ENCODE data around the gene MFAP1.
A peak's percentile ranks its signal among the peaks of the same experiment; 100 is the strongest.

Gene MFAP1

DNA sequence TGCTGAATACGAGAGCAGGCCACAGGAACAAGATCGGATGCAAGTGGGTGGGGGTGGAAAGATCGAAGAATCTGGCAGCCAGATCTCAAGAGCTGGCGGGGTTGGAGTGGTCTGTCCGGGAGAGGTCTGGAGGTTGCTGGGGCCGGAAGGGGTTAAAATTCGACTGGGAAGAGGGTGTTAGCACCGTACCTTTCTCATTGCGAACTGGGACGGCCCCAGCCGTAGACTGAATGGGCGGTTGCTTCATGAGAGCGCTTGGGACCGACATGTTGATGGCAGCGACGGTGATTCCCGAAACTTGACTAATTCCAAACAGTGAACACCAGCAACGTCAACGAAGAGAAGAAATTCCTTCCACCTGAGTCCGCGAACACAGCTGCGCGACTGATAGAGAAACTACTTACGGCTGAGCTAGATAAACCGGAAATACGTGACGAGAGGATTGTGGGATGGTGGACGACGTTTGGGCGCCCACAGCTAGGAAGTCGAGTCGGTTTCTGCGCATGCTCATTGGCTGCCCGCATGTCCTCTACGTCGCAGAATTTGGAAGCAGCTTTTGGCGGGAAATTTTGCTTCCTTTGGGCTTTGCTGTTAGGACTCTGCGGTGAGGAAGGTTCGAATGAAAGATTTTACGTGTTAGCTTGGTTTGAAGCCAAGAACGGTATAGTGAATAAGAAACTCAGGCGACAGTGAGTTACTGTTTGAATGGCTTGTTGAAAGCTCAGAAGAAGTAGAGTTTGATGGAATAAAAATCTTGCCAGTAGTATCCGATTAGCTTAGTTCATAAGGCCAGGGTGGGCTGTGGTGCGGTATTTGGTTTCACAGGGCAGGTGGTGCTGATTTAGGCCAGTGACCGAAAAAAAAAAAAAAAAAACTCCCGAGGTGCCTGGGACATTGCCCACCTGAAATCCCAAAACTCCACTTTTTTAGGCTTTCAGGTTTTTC lies at the start of gene MFAP1:
Gene MFAP1 (minus strand): TSS at position 389 of the 945 bp plus-strand sequence. CDS start 121 bp downstream, at position 268.
- peak; percentile 31; the same call in 1 of the 2 replicates for TF ChIP-seq EP300 (IDR thresholded peaks at IDR 0.05; ENCODE audit: borderline replicate concordance)
- peak; percentile 50; the same call in 1 of the 2 replicates for TF ChIP-seq YY1 (IDR thresholded peaks at IDR 0.05; ENCODE audit: low read depth)
- TF ChIP-seq CEBPB (IDR thresholded peaks at IDR 0.05): no peak
- no peak; the same call in 1 of the 2 replicates for TF ChIP-seq TEAD4 (IDR thresholded peaks at IDR 0.05)
- peak; percentile 51; the same call in 1 of the 2 replicates for TF ChIP-seq CREB1 (IDR thresholded peaks at IDR 0.05; ENCODE audit: low read depth)
- peak; percentile 73 for TF ChIP-seq TAF1 (IDR thresholded peaks at IDR 0.05; ENCODE audit: low read depth)
- TF ChIP-seq, protein P1, sequence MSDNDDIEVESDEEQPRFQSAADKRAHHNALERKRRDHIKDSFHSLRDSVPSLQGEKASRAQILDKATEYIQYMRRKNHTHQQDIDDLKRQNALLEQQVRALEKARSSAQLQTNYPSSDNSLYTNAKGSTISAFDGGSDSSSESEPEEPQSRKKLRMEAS (IDR thresholded peaks at IDR 0.05): peak; percentile 100
- peak; percentile 42; the same call in 1 of the 2 replicates for TF ChIP-seq TCF12 (IDR thresholded peaks at IDR 0.05; ENCODE audit: low read depth)

DNA sequence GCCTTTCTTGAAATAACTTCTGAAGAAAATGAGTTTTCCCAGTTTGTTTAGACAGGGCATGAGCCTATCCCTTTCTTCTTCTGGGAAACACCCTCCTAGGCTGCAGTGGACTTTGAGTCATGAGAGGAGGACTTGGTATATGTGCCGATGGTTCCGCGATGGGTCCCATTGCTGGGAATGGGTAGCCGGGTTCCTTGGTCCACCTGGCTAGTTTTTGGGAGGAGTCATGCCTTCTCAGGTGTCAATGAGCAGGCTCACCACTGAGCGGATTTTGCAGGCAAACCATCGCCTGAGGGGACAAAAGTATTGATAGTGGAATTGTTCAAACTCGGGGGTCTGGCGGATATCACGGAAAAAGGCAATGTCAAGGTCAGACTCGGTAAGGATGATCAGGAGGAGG lies 49.2 kb upstream of the MFAP1 start:
- TF ChIP-seq EP300 (IDR thresholded peaks at IDR 0.05; ENCODE audit: borderline replicate concordance) (no peak), TEAD4 (IDR thresholded peaks at IDR 0.05) (no peak)
- TF ChIP-seq, protein P2, sequence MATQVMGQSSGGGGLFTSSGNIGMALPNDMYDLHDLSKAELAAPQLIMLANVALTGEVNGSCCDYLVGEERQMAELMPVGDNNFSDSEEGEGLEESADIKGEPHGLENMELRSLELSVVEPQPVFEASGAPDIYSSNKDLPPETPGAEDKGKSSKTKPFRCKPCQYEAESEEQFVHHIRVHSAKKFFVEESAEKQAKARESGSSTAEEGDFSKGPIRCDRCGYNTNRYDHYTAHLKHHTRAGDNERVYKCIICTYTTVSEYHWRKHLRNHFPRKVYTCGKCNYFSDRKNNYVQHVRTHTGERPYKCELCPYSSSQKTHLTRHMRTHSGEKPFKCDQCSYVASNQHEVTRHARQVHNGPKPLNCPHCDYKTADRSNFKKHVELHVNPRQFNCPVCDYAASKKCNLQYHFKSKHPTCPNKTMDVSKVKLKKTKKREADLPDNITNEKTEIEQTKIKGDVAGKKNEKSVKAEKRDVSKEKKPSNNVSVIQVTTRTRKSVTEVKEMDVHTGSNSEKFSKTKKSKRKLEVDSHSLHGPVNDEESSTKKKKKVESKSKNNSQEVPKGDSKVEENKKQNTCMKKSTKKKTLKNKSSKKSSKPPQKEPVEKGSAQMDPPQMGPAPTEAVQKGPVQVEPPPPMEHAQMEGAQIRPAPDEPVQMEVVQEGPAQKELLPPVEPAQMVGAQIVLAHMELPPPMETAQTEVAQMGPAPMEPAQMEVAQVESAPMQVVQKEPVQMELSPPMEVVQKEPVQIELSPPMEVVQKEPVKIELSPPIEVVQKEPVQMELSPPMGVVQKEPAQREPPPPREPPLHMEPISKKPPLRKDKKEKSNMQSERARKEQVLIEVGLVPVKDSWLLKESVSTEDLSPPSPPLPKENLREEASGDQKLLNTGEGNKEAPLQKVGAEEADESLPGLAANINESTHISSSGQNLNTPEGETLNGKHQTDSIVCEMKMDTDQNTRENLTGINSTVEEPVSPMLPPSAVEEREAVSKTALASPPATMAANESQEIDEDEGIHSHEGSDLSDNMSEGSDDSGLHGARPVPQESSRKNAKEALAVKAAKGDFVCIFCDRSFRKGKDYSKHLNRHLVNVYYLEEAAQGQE (IDR thresholded peaks at IDR 0.05; ENCODE audit: low read depth): no peak

GRCh38 chr15:43872416-43873020 lies 48.0 kb upstream of the MFAP1 start:
- TF ChIP-seq CEBPB (IDR thresholded peaks at IDR 0.05) (no peak), NFIC (IDR thresholded peaks at IDR 0.05) (no peak), TEAD4 (IDR thresholded peaks at IDR 0.05) (no peak), FOXM1 (IDR thresholded peaks at IDR 0.05; ENCODE audit: borderline replicate concordance, low read depth) (no peak), RAD21 (IDR thresholded peaks at IDR 0.05; ENCODE audit: low read depth) (peak; percentile 69), YY1 (IDR thresholded peaks at IDR 0.05; ENCODE audit: low read depth) (no peak), ZBTB7A (IDR thresholded peaks at IDR 0.05; ENCODE audit: low read depth) (no peak)
- TF ChIP-seq, protein P3, sequence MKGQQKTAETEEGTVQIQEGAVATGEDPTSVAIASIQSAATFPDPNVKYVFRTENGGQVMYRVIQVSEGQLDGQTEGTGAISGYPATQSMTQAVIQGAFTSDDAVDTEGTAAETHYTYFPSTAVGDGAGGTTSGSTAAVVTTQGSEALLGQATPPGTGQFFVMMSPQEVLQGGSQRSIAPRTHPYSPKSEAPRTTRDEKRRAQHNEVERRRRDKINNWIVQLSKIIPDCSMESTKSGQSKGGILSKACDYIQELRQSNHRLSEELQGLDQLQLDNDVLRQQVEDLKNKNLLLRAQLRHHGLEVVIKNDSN (IDR thresholded peaks at IDR 0.05): no peak

DNA sequence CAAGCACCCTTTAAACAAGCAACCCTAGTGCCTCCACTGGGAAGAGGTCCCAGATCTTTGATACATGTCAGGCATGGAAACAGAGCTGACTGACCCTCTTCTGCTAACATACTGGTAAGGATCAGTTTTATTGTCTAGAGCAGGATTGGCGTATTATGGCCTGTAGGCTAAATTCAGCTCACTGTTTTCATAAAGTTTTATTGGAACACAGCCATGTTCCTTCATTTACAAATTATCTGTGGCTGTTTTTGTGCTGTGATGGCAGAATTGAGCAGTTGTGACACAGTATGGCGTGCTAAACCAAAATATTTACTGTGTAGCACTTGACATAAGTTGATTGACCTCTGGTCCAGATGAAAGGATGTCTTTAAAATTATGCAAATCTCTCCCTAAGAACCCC lies 47.3 kb upstream of the MFAP1 start:
- no peak for TF ChIP-seq YY1 (IDR thresholded peaks at IDR 0.05; ENCODE audit: low read depth)
- TF ChIP-seq, protein P2 (IDR thresholded peaks at IDR 0.05; ENCODE audit: low read depth): no peak
- TF ChIP-seq NFIC (IDR thresholded peaks at IDR 0.05): no peak
- TF ChIP-seq, protein P1 (IDR thresholded peaks at IDR 0.05): no peak
- no peak for TF ChIP-seq FOXM1 (IDR thresholded peaks at IDR 0.05; ENCODE audit: borderline replicate concordance, low read depth)
- no peak for TF ChIP-seq ZBTB7A (IDR thresholded peaks at IDR 0.05; ENCODE audit: low read depth)
- no peak for TF ChIP-seq TEAD4 (IDR thresholded peaks at IDR 0.05)
- no peak for TF ChIP-seq RAD21 (IDR thresholded peaks at IDR 0.05; ENCODE audit: low read depth)
- TF ChIP-seq TCF12 (IDR thresholded peaks at IDR 0.05; ENCODE audit: low read depth): no peak
- no peak for TF ChIP-seq CEBPB (IDR thresholded peaks at IDR 0.05)
- TF ChIP-seq EP300 (IDR thresholded peaks at IDR 0.05; ENCODE audit: borderline replicate concordance): no peak

DNA sequence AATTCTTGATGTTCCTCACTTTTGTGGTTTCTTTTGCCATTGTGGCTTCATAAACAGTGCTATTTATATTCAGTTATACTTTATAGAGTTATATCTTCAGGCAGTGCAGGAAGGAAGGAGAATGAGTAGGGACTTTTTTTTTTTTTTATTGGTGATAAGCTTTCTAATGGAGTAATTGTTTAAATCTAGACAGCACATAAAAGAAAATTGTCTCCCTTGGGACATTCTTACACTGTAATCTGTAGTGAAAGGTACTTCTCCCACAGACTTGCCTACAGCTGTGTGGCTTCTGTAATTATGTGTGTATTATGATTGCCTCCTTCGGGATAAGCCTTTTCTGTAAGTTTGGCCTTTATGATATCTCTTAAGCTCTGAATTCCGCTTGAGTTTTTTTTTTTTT lies 43.9 kb upstream of the MFAP1 start:
- TF ChIP-seq RAD21 (IDR thresholded peaks at IDR 0.05; ENCODE audit: low read depth) (no peak), TEAD4 (IDR thresholded peaks at IDR 0.05) (no peak), EP300 (IDR thresholded peaks at IDR 0.05; ENCODE audit: borderline replicate concordance) (no peak), FOXM1 (IDR thresholded peaks at IDR 0.05; ENCODE audit: borderline replicate concordance, low read depth) (no peak), YY1 (IDR thresholded peaks at IDR 0.05; ENCODE audit: low read depth) (no peak), CREB1 (IDR thresholded peaks at IDR 0.05; ENCODE audit: low read depth) (no peak), CEBPB (IDR thresholded peaks at IDR 0.05) (no peak), EGR1 (IDR thresholded peaks at IDR 0.05) (no peak), ZBTB7A (IDR thresholded peaks at IDR 0.05; ENCODE audit: low read depth) (no peak)
- TF ChIP-seq, protein P3 (IDR thresholded peaks at IDR 0.05): no peak
- TF ChIP-seq, protein P2 (IDR thresholded peaks at IDR 0.05; ENCODE audit: low read depth): no peak
- TF ChIP-seq, protein P1 (IDR thresholded peaks at IDR 0.05): no peak

All from Ishikawa (cell line).